Measurements from ENCODE around the gene PPP6R2. TPM values are rescaled to one million over a fixed set of nuclear protein-coding genes. Genes with fewer than 3 reads are reported as not detected.

The PPP6R2 gene
- total and polyA plus RNA-seq, 7 experiments from 2014 or later: 17.0 to 88.1 (median 63.9) TPM

DNA sequence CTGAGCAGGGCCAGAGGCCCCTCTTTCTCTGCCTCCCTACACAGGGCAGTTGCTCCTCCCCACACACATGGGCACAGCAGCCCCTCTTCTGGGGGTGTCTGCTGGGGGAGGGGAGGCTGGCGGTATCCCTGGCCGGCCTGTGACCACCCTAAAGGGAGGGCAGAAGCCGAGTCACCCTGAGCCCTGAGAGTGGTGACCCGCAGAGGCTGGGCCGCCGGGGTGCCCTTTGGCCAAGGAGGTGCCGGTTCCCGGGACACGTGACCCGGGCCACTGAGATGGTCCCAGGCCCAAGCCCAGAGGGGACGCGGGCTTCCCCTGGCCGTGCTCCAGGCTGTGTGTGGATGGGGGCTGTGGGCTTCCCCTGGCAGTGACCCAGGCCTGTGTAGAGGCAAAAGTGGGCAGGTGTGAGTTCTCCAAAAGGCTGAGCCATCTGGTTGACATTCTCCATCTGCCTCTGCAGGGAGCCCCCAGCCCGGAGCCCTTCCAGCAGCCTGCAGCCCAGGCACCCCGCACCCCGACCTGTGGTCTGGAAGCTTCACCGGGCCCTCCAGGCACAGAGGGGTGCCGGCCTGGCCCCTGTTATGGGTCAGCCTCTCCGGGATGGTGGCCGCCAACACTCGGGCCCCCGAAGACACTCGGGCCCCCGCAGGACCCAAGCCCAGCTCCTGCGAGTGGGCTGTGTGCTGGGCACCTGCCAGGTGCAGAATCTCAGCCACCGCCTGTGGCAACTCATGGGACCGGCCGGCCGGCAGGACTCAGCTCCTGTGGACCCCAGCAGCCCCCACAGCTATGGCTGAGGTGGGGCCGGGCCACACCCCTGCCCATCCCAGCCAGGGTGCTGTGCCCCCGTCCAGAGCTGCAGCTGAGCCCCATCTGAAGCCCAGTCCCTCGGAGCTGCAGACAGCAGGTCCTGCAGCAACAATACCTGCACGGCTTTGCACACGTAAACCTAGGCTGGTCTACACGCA, 139.3 kb downstream of the PPP6R2 start:
- CTCF ChIA-PET: interaction anchor here (0.7 to 0.8 kb wide), 2 partner anchors 9 to 15 kb away, joined by 3 read pairs; no protein-coding TSS in a partner anchor
- peak overlapping the region in 2 of 9 donors; percentile 24 to 68 for H3K27ac Mint-ChIP-seq
- no peak for ATAC-seq

DNA sequence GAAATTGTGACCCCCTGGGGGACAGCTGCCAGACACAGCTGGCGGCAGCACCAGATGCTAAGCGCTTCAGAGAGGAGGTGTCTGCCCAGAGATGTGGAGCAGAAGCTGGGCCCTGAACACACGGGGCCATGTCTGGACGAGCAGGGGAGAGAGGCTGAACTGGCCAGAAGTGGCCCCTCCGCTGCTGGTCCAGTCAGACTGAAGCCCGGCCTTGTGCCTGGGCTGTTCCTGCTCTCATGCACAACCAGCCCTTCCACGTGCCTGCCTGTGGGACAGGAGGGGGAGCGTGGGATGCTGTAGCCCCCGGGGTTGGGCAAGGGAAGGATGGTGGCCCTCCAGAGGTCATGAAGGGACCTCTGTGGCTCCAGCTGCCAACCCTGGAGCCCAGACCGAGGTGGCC, 140.0 kb downstream of the PPP6R2 start:
- ChIA-PET POLR2A (interaction anchor here (1.3 to 2.1 kb wide), 3 partner anchors 10 to 15 kb away, joined by 3 to 6 read pairs (median 4); no protein-coding TSS in a partner anchor), CTCF (interaction anchor here (0.7 to 0.8 kb wide), 2 partner anchors 10 to 16 kb away, joined by 3 read pairs; no protein-coding TSS in a partner anchor)
- Mint-ChIP-seq H3K9me3 (no peaks in the 10 kb centered on the region), H3K27me3 (peaks cover 0 to 24% (median 0%) of the 10 kb centered on the region in 5 donors), H3K36me3 (peaks cover 0 to 1% (median 0%) of the 10 kb centered on the region in 5 donors), H3K4me3 (peak overlapping the region in 6 of 10 donors; percentile 13 to 85 (median 37)), H3K4me1 (peaks cover 0 to 15% (median 7%) of the 10 kb centered on the region in 7 donors), H3K27ac (no peak overlapping the region)
- intact Hi-C loops (cut with micrococcal nuclease): no loop called here
- Histone ChIP-seq H3K4me1 (ENCODE audit: control insufficient read depth in 2 of 2, insufficient read depth in 2 of 2, low read length in 2 of 2) (peaks cover 4 to 8% of the 10 kb centered on the region in 2 donors), H3K27ac (ENCODE audit: low read depth, low read length) (no peak overlapping the region), H3K27me3 (ENCODE audit: control insufficient read depth in 2 of 2, insufficient read depth in 2 of 2, low read length in 2 of 2) (no peaks in the 10 kb centered on the region), H3K9me3 (ENCODE audit: control insufficient read depth in 2 of 3, low read length in 3 of 3) (no peaks in the 10 kb centered on the region), H3K4me3 (ENCODE audit: low read length) (no peak overlapping the region), H3K36me3 (ENCODE audit: control insufficient read depth in 2 of 3, insufficient read depth in 3 of 3, low read length in 3 of 3) (no peaks in the 10 kb centered on the region)
- ATAC-seq (no peak), DNase-seq (no peak)

More for the DNA sequence above, 139.3 kb downstream of the PPP6R2 start:
- H3K4me3 Mint-ChIP-seq: peak overlapping the region; percentile 49 to 85 (median 75)
- no peak for DNase-seq
- H3K27me3 Mint-ChIP-seq: peaks cover 0 to 24% (median 0%) of the 10 kb centered on the region in 5 donors
- Histone ChIP-seq H3K27ac (ENCODE audit: low read depth, low read length) (no peak overlapping the region), H3K4me3 (ENCODE audit: low read length) (peak overlapping the region; percentile 39), H3K36me3 (ENCODE audit: control insufficient read depth in 2 of 3, insufficient read depth in 3 of 3, low read length in 3 of 3) (no peaks in the 10 kb centered on the region), H3K27me3 (ENCODE audit: control insufficient read depth in 2 of 2, insufficient read depth in 2 of 2, low read length in 2 of 2) (no peaks in the 10 kb centered on the region), H3K4me1 (ENCODE audit: control insufficient read depth in 2 of 2, insufficient read depth in 2 of 2, low read length in 2 of 2) (peaks cover 4 to 8% of the 10 kb centered on the region in 2 donors), H3K9me3 (ENCODE audit: control insufficient read depth in 2 of 3, low read length in 3 of 3) (no peaks in the 10 kb centered on the region)
- H3K4me1 Mint-ChIP-seq: peaks cover 0 to 15% (median 7%) of the 10 kb centered on the region in 7 donors
- H3K9me3 Mint-ChIP-seq: no peaks in the 10 kb centered on the region
- intact Hi-C loops (cut with micrococcal nuclease): no loop called here
- POLR2A ChIA-PET: interaction anchor here (1.3 to 2.4 kb wide), 5 partner anchors 9 to 21 kb away, joined by 3 to 6 read pairs (median 4); no protein-coding TSS in a partner anchor
- peaks cover 0 to 1% (median 0%) of the 10 kb centered on the region in 5 donors for H3K36me3 Mint-ChIP-seq

DNA sequence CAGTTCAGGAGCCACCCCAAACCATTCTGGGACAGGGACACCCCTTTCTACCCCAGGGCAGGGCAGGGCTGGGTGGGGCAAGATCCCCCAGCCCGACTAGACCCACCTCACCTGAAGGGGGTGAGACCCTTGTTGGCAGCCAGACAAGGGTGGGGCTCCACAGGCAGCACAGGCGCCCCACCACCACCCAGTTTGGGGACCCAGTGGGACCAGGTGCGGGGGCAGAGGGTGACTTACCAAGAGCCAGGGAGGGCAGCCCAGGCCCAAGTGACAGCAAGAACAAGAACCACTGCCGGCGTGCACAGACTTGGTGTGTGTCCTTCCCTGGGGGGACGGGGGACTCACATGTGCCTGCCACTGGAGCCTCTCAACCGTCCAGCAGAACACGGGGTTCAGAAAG, 140.4 kb downstream of the PPP6R2 start:
- H3K4me3 Mint-ChIP-seq: peak overlapping the region in 1 of 10 donors; percentile 85
- no peak overlapping the region for H3K4me3 ChIP-seq (ENCODE audit: low read length)
- no peak overlapping the region for H3K27ac ChIP-seq (ENCODE audit: low read depth, low read length)
- peaks cover 0 to 15% (median 7%) of the 10 kb centered on the region in 7 donors for H3K4me1 Mint-ChIP-seq
- H3K27me3 ChIP-seq (ENCODE audit: control insufficient read depth in 2 of 2, insufficient read depth in 2 of 2, low read length in 2 of 2): no peaks in the 10 kb centered on the region
- H3K4me1 ChIP-seq (ENCODE audit: control insufficient read depth in 2 of 2, insufficient read depth in 2 of 2, low read length in 2 of 2): peaks cover 4 to 8% of the 10 kb centered on the region in 2 donors
- no peaks in the 10 kb centered on the region for H3K36me3 ChIP-seq (ENCODE audit: control insufficient read depth in 2 of 3, insufficient read depth in 3 of 3, low read length in 3 of 3)
- ChIA-PET CTCF (interaction anchor here (1.4 kb wide), 1 partner anchor 14 kb away, joined by 7 read pairs; no protein-coding TSS in a partner anchor), POLR2A (interaction anchor here (1.3 to 2.1 kb wide), 3 partner anchors 10 to 15 kb away, joined by 3 to 6 read pairs (median 4); no protein-coding TSS in a partner anchor)
- no peaks in the 10 kb centered on the region for H3K9me3 ChIP-seq (ENCODE audit: control insufficient read depth in 2 of 3, low read length in 3 of 3)
- peaks cover 0 to 1% (median 0%) of the 10 kb centered on the region in 5 donors for H3K36me3 Mint-ChIP-seq
- ATAC-seq (no peak), DNase-seq (no peak)
- H3K9me3 Mint-ChIP-seq: no peaks in the 10 kb centered on the region
- intact Hi-C loops (cut with micrococcal nuclease): no loop called here
- peaks cover 0 to 22% (median 0%) of the 10 kb centered on the region in 5 donors for H3K27me3 Mint-ChIP-seq
- no peak overlapping the region for H3K27ac Mint-ChIP-seq

DNA sequence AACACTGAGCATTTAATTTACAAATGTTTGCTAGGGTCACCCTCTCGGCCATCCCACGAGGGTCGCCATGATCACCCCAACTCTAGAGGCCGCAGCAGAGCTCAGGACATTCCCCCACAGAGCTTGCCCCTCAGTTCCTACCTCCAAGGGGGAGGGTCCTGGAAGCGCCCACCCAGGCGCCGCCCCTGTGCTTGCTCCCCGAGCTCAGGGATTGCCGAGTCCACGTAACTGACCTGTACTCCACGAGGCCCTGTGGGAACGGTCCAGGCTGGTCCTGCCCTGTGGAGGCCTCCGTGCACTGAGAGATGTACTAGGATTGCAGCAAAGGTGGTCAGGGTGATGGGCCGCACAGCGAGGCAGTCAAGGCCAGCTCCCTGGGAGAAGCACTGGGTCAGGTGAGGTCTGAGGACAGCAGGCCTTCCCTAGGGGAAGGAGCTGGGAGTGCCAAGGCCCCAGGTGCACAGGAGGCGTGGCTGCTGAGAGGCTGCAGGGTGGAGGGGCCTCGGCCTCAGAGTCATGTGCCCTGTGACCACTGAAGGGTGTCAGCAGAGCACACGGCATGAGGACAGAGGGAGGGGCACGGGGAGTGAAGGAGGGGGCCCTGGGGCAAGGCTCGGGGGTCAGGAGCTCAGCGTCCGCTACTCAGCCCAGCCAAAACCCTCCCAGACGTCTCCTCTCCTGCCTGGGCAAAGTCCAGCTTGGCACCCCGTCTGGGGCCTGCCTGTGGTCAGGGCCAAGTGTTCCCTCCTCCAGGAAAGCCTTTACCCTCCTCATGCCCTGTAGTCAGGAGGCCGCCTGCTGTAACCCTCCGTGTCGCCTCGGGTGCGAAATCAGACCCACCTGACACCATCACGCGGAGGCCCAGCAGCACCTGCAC, 141.1 kb downstream of the PPP6R2 start:
- peak overlapping the region in 1 of 10 donors; percentile 34 for H3K4me3 Mint-ChIP-seq
- H3K9me3 ChIP-seq (ENCODE audit: control insufficient read depth in 2 of 3, low read length in 3 of 3): no peaks in the 10 kb centered on the region
- peaks cover 4 to 8% of the 10 kb centered on the region in 2 donors for H3K4me1 ChIP-seq (ENCODE audit: control insufficient read depth in 2 of 2, insufficient read depth in 2 of 2, low read length in 2 of 2)
- no peak overlapping the region for H3K27ac ChIP-seq (ENCODE audit: low read depth, low read length)
- no peak for ATAC-seq
- intact Hi-C loops (cut with micrococcal nuclease): no loop called here
- DNase-seq: no peak
- POLR2A ChIA-PET: interaction anchor here (1.5 to 2.1 kb wide), 2 partner anchors 14 kb away, joined by 4 to 6 read pairs; no protein-coding TSS in a partner anchor
- peaks cover 0 to 1% (median 0%) of the 10 kb centered on the region in 5 donors for H3K36me3 Mint-ChIP-seq
- H3K36me3 ChIP-seq (ENCODE audit: control insufficient read depth in 2 of 3, insufficient read depth in 3 of 3, low read length in 3 of 3): no peaks in the 10 kb centered on the region
- no peaks in the 10 kb centered on the region for H3K27me3 ChIP-seq (ENCODE audit: control insufficient read depth in 2 of 2, insufficient read depth in 2 of 2, low read length in 2 of 2)
- peaks cover 0 to 16% (median 0%) of the 10 kb centered on the region in 5 donors for H3K27me3 Mint-ChIP-seq
- no peak overlapping the region for H3K4me3 ChIP-seq (ENCODE audit: low read length)
- H3K4me1 Mint-ChIP-seq: peaks cover 0 to 15% (median 7%) of the 10 kb centered on the region in 7 donors
- H3K27ac Mint-ChIP-seq: no peak overlapping the region
- CTCF ChIA-PET: interaction anchor here (0.8 to 1.4 kb wide), 2 partner anchors 14 to 41 kb away, joined by 3 to 7 read pairs; partner anchors contain the start of gene SCO2
- H3K9me3 Mint-ChIP-seq: no peaks in the 10 kb centered on the region

DNA sequence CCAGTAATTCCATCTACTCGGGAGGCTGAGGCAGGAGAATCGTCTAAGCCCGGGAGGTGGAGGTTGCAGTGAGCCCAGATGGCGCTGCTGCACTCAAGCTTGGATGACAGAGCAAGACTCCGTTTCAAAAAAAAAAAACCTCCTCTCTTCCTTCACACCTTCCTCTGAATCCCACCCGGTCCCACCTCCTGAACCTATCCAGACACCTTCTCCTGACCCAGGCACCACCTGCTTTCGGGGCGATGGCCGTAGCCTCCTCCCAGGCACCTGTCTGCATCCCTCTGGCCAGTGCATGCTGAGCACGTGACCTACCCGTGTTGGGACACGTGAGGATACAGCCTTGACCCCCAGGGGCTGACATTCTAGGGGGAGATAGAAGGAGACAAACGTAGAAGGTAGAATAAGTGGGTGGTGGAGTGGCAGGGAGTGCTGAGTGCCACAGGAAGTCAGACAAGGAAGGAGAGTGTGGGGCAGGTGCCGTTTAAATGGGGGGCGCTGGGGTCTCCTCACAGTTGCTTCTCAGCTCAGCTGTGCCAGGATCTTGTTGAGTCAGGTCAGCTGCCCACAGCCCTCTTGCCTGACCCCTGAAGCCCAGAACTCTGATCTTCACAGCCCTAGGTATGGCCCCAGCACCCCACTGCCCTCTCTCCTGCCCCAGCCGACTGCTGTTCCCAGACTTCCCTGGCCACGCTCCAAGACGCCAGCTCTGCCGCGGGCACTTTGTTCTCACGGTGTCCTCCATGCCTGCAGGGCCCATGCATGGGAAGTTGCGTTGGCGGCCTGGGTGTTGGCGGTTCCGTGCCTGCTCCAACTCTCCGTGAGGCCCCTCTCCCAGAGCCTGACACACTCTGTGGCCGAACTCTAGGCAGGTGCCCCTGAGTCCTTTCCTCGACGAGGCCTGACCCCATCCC, 142.3 kb downstream of the PPP6R2 start:
- Histone ChIP-seq H3K27ac (ENCODE audit: low read depth, low read length) (no peak overlapping the region), H3K27me3 (ENCODE audit: control insufficient read depth in 2 of 2, insufficient read depth in 2 of 2, low read length in 2 of 2) (no peaks in the 10 kb centered on the region), H3K36me3 (ENCODE audit: control insufficient read depth in 2 of 3, insufficient read depth in 3 of 3, low read length in 3 of 3) (no peaks in the 10 kb centered on the region), H3K4me3 (ENCODE audit: low read length) (no peak overlapping the region), H3K9me3 (ENCODE audit: control insufficient read depth in 2 of 3, low read length in 3 of 3) (no peaks in the 10 kb centered on the region), H3K4me1 (ENCODE audit: control insufficient read depth in 2 of 2, insufficient read depth in 2 of 2, low read length in 2 of 2) (peaks cover 4 to 8% of the 10 kb centered on the region in 2 donors)
- CTCF ChIA-PET: interaction anchor here (1.4 kb wide), 1 partner anchor 12 kb away, joined by 7 read pairs; no protein-coding TSS in a partner anchor
- POLR2A ChIA-PET: no interaction called here
- Mint-ChIP-seq H3K9me3 (no peaks in the 10 kb centered on the region), H3K4me3 (peak overlapping the region in 1 of 10 donors; percentile 59), H3K27ac (peak overlapping the region in 3 of 9 donors; percentile 46 to 68 (median 54)), H3K4me1 (peaks cover 0 to 11% (median 2%) of the 10 kb centered on the region in 7 donors), H3K27me3 (peaks cover 0 to 3% (median 0%) of the 10 kb centered on the region in 5 donors), H3K36me3 (no peaks in the 10 kb centered on the region)
- DNase-seq (no peak), ATAC-seq (no peak)
- intact Hi-C loops (cut with micrococcal nuclease): no loop called here

Data from naive thymus-derived CD4-positive, alpha-beta T cell (primary cell).